BLaER1 treated with 17β-estradiol and CSF1 and Interleukin-3, amounts not matched to agents 10 nM and 100 nM (cell line): ENCODE data around the gene TBX18.

Experiments used
- H3K27ac ChIP-seq, 11 experiments: shearing (Covaris generic); formaldehyde crosslinking; 2 replicates each; pipeline ENCODE4 v1.8.1; 2022
- H3K27me3 ChIP-seq, 11 experiments: shearing (Covaris generic); formaldehyde crosslinking; 2 replicates each; pipeline ENCODE4 v1.8.1; 2022
- H3K36me3 ChIP-seq, 11 experiments: shearing (Covaris generic); formaldehyde crosslinking; 2 replicates each; pipeline ENCODE4 v1.8.1; 2022
- H3K4me1 ChIP-seq, 10 experiments: shearing (Covaris generic); formaldehyde crosslinking; 2 replicates each; pipeline ENCODE4 v1.8.1; 2022
- H3K4me2 ChIP-seq, 11 experiments: shearing (Covaris generic); formaldehyde crosslinking; 2 replicates each; pipeline ENCODE4 v1.8.1; 2022
- H3K4me3 ChIP-seq, 10 experiments: shearing (Covaris generic); formaldehyde crosslinking; 2 replicates each; pipeline ENCODE4 v1.8.1; 2022
- H3K9ac ChIP-seq, 11 experiments: shearing (Covaris generic); formaldehyde crosslinking; 2 replicates each; pipeline ENCODE4 v1.8.1; 2022
- H3K9me3 ChIP-seq, 11 experiments: shearing (Covaris generic); formaldehyde crosslinking; replicated peaks in 1 of 11; 2 replicates each; pipeline ENCODE4 v1.8.1; 2022
- H4K20me1 ChIP-seq, 11 experiments: shearing (Covaris generic); formaldehyde crosslinking; 2 replicates each; pipeline ENCODE4 v1.8.1; 2022
- Cebpa-rat ChIP-seq, 11 experiments: shearing (Covaris generic); IDR thresholded peaks; 2 replicates each; pipeline ENCODE4 v1.8.1; 2022

Gene TBX18

GRCh38 chr6:84671183-84671582 lies 93.2 kb downstream of the TBX18 start:
- H3K9ac ChIP-seq = no peak overlapping the region
- H3K4me2 ChIP-seq = no peak overlapping the region
- H3K4me3 ChIP-seq = no peak overlapping the region
- H3K27me3 ChIP-seq = no peaks in the 10 kb centered on the region
- H3K27ac ChIP-seq = no peak overlapping the region
- H3K36me3 ChIP-seq = no peaks in the 10 kb centered on the region
- H4K20me1 ChIP-seq = no peaks in the 10 kb centered on the region
- H3K4me1 ChIP-seq = no peaks in the 10 kb centered on the region
- no peak for TF ChIP-seq Cebpa-rat (IDR thresholded peaks at IDR 0.05)
- H3K9me3 ChIP-seq = no peaks in the 10 kb centered on the region

GRCh38 chr6:84669945-84670344 lies 94.5 kb downstream of the TBX18 start:
- Histone ChIP-seq H3K9ac (no peak overlapping the region), H3K4me1 (no peaks in the 10 kb centered on the region)

GRCh38 chr6:84667252-84668213 lies 96.9 kb downstream of the TBX18 start:
- no peaks in the 10 kb centered on the region for H3K4me1 ChIP-seq
- no peaks in the 10 kb centered on the region for H3K27me3 ChIP-seq
- no peaks in the 10 kb centered on the region for H4K20me1 ChIP-seq
- H3K4me2 ChIP-seq = no peak overlapping the region
- no peaks in the 10 kb centered on the region for H3K9me3 ChIP-seq
- TF ChIP-seq Cebpa-rat (IDR thresholded peaks at IDR 0.05) = no peak
- H3K27ac ChIP-seq = no peak overlapping the region
- H3K4me3 ChIP-seq = no peak overlapping the region
- no peaks in the 10 kb centered on the region for H3K36me3 ChIP-seq
- no peak overlapping the region for H3K9ac ChIP-seq

More at GRCh38 chr6:84669945-84670344, 94.5 kb downstream of the TBX18 start:
- Histone ChIP-seq H3K9me3 (no peaks in the 10 kb centered on the region), H3K36me3 (no peaks in the 10 kb centered on the region), H4K20me1 (no peaks in the 10 kb centered on the region), H3K4me3 (no peak overlapping the region), H3K27ac (no peak overlapping the region), H3K4me2 (no peak overlapping the region), H3K27me3 (no peaks in the 10 kb centered on the region)
- TF ChIP-seq Cebpa-rat (IDR thresholded peaks at IDR 0.05) = no peak

GRCh38 chr6:84665401-84665800 lies 99.0 kb downstream of the TBX18 start:
- no peaks in the 10 kb centered on the region for H3K9me3 ChIP-seq
- no peak overlapping the region for H3K27ac ChIP-seq
- no peak overlapping the region for H3K4me3 ChIP-seq
- H4K20me1 ChIP-seq = no peaks in the 10 kb centered on the region
- H3K4me1 ChIP-seq = no peaks in the 10 kb centered on the region
- H3K9ac ChIP-seq = no peak overlapping the region
- H3K4me2 ChIP-seq = no peak overlapping the region
- no peaks in the 10 kb centered on the region for H3K36me3 ChIP-seq
- TF ChIP-seq Cebpa-rat (IDR thresholded peaks at IDR 0.05) = no peak
- H3K27me3 ChIP-seq = no peaks in the 10 kb centered on the region

GRCh38 chr6:84663866-84664265 lies 100.5 kb downstream of the TBX18 start:
- no peaks in the 10 kb centered on the region for H3K9me3 ChIP-seq
- H3K4me3 ChIP-seq = no peak overlapping the region
- H3K4me2 ChIP-seq = no peak overlapping the region
- no peaks in the 10 kb centered on the region for H3K36me3 ChIP-seq
- no peaks in the 10 kb centered on the region for H4K20me1 ChIP-seq
- no peaks in the 10 kb centered on the region for H3K4me1 ChIP-seq
- no peaks in the 10 kb centered on the region for H3K27me3 ChIP-seq
- no peak for TF ChIP-seq Cebpa-rat (IDR thresholded peaks at IDR 0.05)
- H3K9ac ChIP-seq = no peak overlapping the region
- no peak overlapping the region for H3K27ac ChIP-seq

- Histone ChIP-seq H3K27me3 (no peaks in the 10 kb centered on the region), H4K20me1 (no peaks in the 10 kb centered on the region), H3K4me1 (no peaks in the 10 kb centered on the region), H3K4me3 (no peak overlapping the region), H3K9me3 (no peaks in the 10 kb centered on the region), H3K9ac (no peak overlapping the region), H3K36me3 (no peaks in the 10 kb centered on the region), H3K4me2 (no peak overlapping the region), H3K27ac (no peak overlapping the region)
- TF ChIP-seq Cebpa-rat (IDR thresholded peaks at IDR 0.05) = no peak
These were observed 106.9 kb downstream of the TBX18 start for GRCh38 chr6:84657486-84657885.

GRCh38 chr6:84657025-84657424 lies 107.4 kb downstream of the TBX18 start:
- no peak for TF ChIP-seq Cebpa-rat (IDR thresholded peaks at IDR 0.05)
- no peaks in the 10 kb centered on the region for H3K27me3 ChIP-seq
- H3K9ac ChIP-seq = no peak overlapping the region
- H3K4me3 ChIP-seq = no peak overlapping the region
- no peaks in the 10 kb centered on the region for H3K9me3 ChIP-seq
- H3K4me2 ChIP-seq = no peak overlapping the region
- H3K36me3 ChIP-seq = no peaks in the 10 kb centered on the region
- H4K20me1 ChIP-seq = no peaks in the 10 kb centered on the region
- H3K4me1 ChIP-seq = no peaks in the 10 kb centered on the region
- no peak overlapping the region for H3K27ac ChIP-seq

GRCh38 chr6:84653027-84653551 lies 111.3 kb downstream of the TBX18 start:
- no peaks in the 10 kb centered on the region for H3K9me3 ChIP-seq
- H3K4me3 ChIP-seq = no peak overlapping the region
- no peaks in the 10 kb centered on the region for H4K20me1 ChIP-seq
- no peak overlapping the region for H3K27ac ChIP-seq
- no peak overlapping the region for H3K4me2 ChIP-seq
- no peaks in the 10 kb centered on the region for H3K36me3 ChIP-seq
- H3K4me1 ChIP-seq = no peaks in the 10 kb centered on the region
- TF ChIP-seq Cebpa-rat (IDR thresholded peaks at IDR 0.05) = no peak
- H3K27me3 ChIP-seq = no peaks in the 10 kb centered on the region
- no peak overlapping the region for H3K9ac ChIP-seq

- H3K4me2 ChIP-seq = no peak overlapping the region
- no peak overlapping the region for H3K27ac ChIP-seq
- no peaks in the 10 kb centered on the region for H3K9me3 ChIP-seq
- no peak overlapping the region for H3K9ac ChIP-seq
- H3K36me3 ChIP-seq = no peaks in the 10 kb centered on the region
- H3K27me3 ChIP-seq = no peaks in the 10 kb centered on the region
- H3K4me1 ChIP-seq = no peaks in the 10 kb centered on the region
- TF ChIP-seq Cebpa-rat (IDR thresholded peaks at IDR 0.05) = no peak
- no peak overlapping the region for H3K4me3 ChIP-seq
- no peaks in the 10 kb centered on the region for H4K20me1 ChIP-seq
These were observed 111.9 kb downstream of the TBX18 start for GRCh38 chr6:84652356-84653026.
